HG02763 (cell line): ENCODE results near the gene RGPD6.
A peak's percentile ranks its signal among the peaks of the same experiment; 100 is the strongest.
"Not testable (repeated sequence)": the region's sequence is repeated elsewhere in the genome, so short reads cannot be mapped to it uniquely, and the experiment has no call there.

ENCODE experiments used
- ATAC-seq: cut with Tn5 transposase; IDR thresholded peaks from one replicate; pipeline ENCODE4 v1.9.1; 2021; ENCODE audit warnings: mild to moderate bottlenecking, moderate library complexity; ENCODE audit not compliant: unreplicated experiment

The RGPD6 gene

DNA sequence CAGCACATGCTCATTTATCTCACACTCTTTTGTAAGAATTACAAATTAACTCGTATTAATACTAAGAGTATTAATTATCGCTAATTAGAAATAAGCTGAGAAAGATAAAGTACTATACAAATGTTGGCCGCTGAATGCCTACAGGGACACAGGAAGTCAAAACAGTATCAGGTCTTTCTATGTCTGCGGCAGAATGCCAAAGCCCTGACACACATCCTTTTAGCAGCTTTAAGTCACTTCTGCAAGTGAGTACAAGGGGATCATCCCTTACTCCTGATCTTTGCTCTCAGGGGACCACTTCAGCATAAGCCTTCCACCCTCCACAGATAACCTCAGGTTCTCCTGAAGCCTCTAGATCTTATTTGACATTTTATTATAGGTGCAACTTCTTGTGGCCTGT, 94.3 kb downstream of the RGPD6 start:
- ATAC-seq, result not testable (repeated sequence)

DNA sequence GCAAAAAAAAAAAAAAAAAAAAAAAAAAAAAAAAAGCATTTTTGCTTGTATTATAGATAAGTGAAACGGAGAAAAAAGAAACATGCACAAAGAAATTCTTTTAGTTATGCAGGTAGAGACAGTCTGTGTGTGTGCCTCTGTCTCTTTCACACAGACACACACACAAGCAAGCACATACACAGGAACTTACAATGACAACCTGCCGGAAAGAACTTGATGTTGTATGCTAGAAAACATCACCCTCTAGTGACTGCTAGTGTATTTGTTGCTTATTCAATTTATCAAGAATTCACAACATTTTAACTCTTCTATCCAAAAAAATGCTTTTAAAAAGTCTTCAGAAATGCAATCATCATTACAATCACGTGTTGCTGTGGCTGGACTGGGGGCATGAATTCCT, 95.8 kb downstream of the RGPD6 start:
- not testable (repeated sequence) for ATAC-seq

DNA sequence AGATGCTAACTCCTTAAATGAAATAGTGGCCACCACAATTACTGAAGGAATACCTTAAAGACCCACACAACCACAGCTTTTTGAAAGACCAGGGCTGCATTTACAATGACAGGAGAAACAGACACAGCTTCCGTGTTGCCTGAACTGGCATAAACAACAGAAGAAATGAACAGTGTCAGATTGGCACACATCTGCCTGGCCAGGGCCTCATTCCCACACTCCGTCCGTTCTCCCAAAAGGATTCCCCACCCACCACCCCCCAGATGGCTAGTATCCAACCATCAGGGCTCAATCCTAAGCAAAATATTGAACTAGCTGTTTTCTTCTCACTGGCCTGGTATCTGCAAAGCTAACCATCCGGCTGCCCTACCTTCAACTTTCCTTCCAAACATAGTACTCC, 96.9 kb downstream of the RGPD6 start:
- ATAC-seq, result not testable (repeated sequence)

DNA sequence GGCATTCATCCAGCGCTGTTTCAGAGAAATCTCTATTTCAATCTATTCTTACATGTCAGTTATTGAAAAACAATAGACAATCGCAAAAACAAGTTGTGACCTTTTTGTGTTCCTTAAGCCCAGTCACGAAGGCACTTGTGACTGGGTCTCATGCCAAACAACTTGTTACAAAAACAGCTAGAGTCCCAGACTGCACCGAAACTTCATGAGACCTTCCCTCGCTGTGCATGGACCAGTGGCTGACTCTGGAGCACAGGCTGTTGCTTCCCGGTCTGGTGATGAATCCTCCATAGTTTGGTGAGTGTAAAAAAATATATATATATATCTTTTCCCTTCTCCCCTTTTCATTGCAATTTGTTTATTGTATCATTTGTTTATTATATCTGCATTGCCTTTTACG, 99.7 kb downstream of the RGPD6 start:
- ATAC-seq, result not testable (repeated sequence)

DNA sequence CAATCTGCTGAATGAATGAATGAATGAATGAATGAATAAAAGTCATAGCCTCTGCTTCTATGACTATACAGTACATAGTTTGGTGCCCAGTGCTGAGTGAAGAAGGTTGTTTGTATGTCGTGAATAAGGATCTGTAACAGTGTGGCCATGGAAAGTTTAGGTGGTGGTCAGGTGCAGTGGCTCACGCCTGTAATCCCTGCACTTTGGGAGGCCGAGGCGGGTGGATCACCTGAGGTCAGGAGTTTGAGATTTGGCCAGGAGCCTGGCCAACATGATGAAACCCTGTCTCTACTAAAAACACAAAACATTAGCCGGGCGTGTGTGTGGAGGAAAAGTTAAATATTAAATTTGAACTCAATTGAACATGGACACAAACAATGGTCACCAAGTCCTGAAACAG, 100.1 kb downstream of the RGPD6 start:
- ATAC-seq, result not testable (repeated sequence)

DNA sequence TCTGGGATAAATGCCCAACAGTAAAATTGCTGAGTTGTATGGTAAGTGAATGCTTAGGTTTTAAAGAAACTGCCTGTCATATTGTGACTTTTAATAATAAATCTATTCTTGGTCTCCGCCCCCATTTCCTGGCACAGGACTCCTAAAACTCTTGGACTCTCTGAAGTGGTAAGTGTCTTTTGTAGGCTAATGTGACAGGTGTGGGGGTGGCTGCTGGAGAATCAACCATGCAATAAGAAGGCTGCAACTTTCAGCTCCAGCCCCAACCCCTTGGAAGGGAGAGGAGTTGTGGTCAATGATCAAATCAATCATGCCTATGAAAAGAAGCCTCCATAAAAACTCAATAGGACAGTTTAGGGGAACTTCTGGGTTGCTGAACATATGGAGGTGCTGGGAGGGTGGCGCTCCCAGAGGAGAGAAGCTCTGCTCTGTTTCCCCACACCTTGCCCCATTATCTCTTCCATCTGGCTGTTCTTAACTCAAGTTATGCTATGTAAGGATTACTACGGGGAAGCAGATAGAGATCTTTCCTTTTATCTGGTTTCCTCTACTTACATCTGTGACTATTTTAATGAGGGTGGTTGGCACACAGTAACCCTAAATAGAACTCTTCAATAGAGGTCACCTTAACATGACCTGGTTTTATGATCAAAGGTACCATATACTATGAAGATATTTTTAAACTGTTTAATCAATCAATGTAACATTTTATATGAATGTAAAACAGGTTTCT, 101.2 kb downstream of the RGPD6 start:
- not testable (repeated sequence) for ATAC-seq

DNA sequence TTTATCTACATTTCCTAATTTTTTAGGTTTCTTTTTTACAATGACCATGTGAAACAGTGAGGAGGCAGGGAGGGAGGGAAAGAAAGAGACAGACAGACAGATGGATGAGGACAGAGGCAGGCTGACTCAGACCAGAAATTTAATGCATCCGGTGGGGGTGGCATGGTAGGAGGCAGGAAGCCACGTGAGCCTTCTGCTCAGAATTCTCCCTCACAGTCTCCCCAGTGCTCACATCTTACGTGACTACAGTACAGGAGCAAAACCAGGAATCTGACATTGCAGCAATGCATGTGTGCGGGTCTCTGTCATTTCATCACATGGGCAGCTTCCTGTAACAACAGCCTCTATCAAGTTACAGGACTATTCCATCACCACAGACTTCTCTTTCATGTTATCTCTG, 102.1 kb downstream of the RGPD6 start:
- peak; percentile 96 for ATAC-seq

DNA sequence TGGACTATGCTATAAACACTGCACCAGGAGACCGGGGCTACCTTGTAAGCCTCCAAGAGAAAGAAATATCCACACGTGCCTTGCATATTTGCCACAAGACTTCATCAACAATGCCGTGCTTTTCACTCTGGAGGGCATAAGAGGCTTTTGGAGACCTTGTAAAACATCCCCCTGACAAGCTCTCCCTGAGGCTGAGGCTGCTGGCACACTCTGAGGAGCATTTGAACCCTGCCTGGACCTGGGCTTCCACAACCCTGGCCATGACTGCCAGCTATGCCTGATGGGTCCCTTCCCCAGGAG, 104.0 kb downstream of the RGPD6 start:
- not testable (repeated sequence) for ATAC-seq

DNA sequence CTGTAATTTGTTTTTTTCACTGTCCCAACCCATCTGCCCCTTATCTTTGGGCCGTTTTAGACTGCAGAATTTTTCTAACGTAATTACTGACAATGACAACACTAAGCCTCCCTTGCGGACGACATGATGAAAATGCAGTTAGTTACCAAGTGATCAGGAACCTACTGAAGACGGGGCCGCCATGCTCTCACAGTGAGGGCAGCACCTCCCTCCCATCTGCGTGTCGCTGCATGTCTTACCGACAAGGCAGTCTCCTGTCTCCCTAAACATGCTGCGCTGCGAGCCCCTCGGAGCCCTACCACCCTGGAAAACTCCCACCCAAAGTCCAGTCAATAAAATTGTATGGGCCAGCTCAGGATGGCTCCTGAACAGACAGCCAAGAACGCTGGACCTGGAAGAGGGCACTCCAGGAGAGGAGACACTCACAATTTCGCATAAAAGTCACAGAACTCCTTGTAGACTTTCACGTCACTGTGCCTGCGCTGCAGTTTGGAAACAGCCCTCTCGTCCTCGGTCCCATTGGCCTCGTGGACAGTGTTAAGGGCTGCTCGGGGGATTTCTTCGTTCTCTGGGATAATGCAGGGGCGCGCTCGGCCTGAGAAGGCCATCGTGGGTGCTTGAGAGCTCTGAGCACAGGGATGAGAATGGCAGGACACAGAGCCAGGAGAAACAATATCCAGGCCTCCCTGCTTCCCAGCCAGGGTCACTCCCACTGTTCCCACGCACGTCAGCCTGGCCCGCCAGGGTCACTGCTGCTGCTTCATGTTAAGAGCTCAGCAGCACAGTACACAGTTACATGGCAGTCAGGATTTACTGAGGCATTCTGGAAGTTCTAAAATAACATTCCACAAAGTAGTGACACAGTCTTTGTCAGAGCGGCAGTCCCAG, 104.6 kb downstream of the RGPD6 start, which contains the start of gene LIMS4:
Gene LIMS4, minus strand, starts transcription at position 646 of the 888 bp plus-strand sequence. Its CDS starts 38 bp downstream, at position 608.
- ATAC-seq, result not testable (repeated sequence)

DNA sequence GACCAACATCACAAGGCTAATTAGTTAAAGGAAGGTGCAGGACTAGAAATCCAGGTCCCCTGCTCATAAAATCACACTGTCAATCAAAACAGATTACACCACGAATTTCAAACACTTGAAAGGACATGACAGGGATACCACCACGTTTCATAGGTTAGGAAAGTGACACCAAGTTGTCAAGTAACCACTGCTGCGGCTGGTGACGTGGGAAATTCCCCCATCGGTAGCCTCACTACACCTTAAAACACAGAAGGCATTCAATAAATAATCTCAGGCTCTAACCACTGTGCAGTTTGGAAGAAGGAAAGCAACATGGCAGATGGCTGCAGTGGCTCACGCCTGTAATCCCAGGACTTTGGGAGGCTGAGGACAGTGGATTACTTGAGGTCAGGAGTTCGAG, 108.1 kb downstream of the RGPD6 start:
- ATAC-seq, result not testable (repeated sequence)

DNA sequence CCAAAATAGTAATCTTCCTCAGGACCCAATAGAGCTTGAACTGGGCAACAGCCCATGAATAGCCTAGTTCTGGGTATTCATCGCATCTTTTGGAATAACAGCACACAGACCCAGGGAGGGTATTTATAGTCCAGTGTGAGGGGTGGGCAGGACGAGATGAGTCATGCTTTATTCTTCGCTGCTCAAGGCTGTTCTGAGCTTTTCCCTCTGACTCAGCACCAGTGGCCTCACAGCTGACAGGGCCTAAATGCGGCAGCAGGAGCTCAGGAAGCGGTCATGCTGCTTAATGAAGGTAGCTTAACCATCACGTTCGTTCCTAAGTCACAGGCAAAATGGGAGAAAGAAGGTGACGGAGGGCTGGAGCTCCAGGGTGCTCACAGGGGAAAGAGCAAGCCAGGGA, 111.7 kb downstream of the RGPD6 start:
- peak; percentile 89 for ATAC-seq
